ENCODE results near the gene CPLX4. TPM values are rescaled to one million over a fixed set of nuclear protein-coding genes. Genes with fewer than 3 reads are reported as not detected.

Gene CPLX4
- not detected in 5 replicates for total RNA-seq (2022; extraction: Qiagen RNA extraction; ENCODE audit: low read depth)

GRCh38 chr18:59318460-59319050, at the start of gene CPLX4:
TSS of gene CPLX4 (minus strand) at chr18:59318649. CDS start at chr18:59318462, 187 bp downstream.

GRCh38 chr18:59358712-59359575, 40.5 kb upstream of the CPLX4 start, which contains the start of gene LMAN1:
TSS of gene LMAN1 (minus strand) at chr18:59359265. CDS start at chr18:59359244, 21 bp downstream.

GRCh38 chr18:59272891-59273758, 45.3 kb downstream of the CPLX4 start, which contains the start of gene RAX:
TSS of gene RAX (minus strand) at chr18:59273454. CDS start at chr18:59273206, 248 bp downstream.

Other genes with a start within 250 kb of the CPLX4 start
- gene SEC11C, start 178.8 kb downstream of the CPLX4 start, total RNA-seq (2022; extraction: Qiagen RNA extraction; ENCODE audit: low read depth): 53.1 to 67.2 TPM (median 59.3 TPM) in 5 replicates
- not detected in 5 replicates for gene GRP, start 98.5 kb downstream of the CPLX4 start, total RNA-seq (2022; extraction: Qiagen RNA extraction; ENCODE audit: low read depth)
- not detected in 5 replicates for gene RAX, start 45.2 kb downstream of the CPLX4 start, total RNA-seq (2022; extraction: Qiagen RNA extraction; ENCODE audit: low read depth)
- 29.0 to 43.2 TPM (median 38.0 TPM) in 5 replicates for gene LMAN1, start 40.6 kb upstream of the CPLX4 start, total RNA-seq (2022; extraction: Qiagen RNA extraction; ENCODE audit: low read depth)